ENCODE data around the gene TOM1L2. TPM values are rescaled to one million over a fixed set of nuclear protein-coding genes. Genes with fewer than 3 reads are reported as not detected.
A peak's percentile ranks its signal among the peaks of the same experiment; 100 is the strongest.

TOM1L2 gene
- total RNA-seq, 4 donors from 2014 or later = 55.7 to 97.1 (median 73.3) TPM

- H3K4me3 ChIP-seq = no peak overlapping the region
- no peak for ATAC-seq
- TF ChIP-seq CTCF (IDR thresholded peaks at IDR 0.05 in 4 of 5, conservative IDR thresholded peaks at IDR 0.05 in 1 of 5) (no peak), POLR2A (IDR thresholded peaks at IDR 0.05) (no peak)
- in situ Hi-C loops (cut with MboI; ENCODE audit: low sequenced_read_pairs in 4 of 4) (loop anchor here in 3 of 4 donors (10.0 to 25.0 kb wide), 2 partner anchors 105 to 183 kb away; partner anchors contain the start of genes RAI1 (in 3 of the 3), DRC3 (in 1 of the 3) and TOM1L2 (in 1 of the 3)), intact Hi-C loops (cut with DNase I; ENCODE audit: low total_unique reads) (no loop called here)
- H3K36me3 ChIP-seq = peaks cover 0 to 21% of the 10 kb centered on the region in 2 donors
- peaks cover 15 to 30% of the 10 kb centered on the region in 2 donors for H3K4me1 ChIP-seq
- H3K9me3 ChIP-seq = no peaks in the 10 kb centered on the region
- DNase-seq = no peak
- H3K27me3 ChIP-seq = no peaks in the 10 kb centered on the region
- no peak overlapping the region for H3K27ac ChIP-seq
Measured at GRCh38 chr17:17870247-17870646, 102.0 kb downstream of the TOM1L2 start.

- peaks cover 6 to 22% of the 10 kb centered on the region in 2 donors for H3K4me1 ChIP-seq
- H3K36me3 ChIP-seq = peaks cover 0 to 21% of the 10 kb centered on the region in 2 donors
- in situ Hi-C loops (cut with MboI; ENCODE audit: low sequenced_read_pairs in 4 of 4) = loop anchor here (10.0 to 25.0 kb wide), 3 partner anchors 64 to 194 kb away; partner anchors contain the start of gene RAI1 (in 3 of the 4)
- DNase-seq (no peak), ATAC-seq (peak in 1 of 2 donors; percentile 37)
- intact Hi-C loops (cut with DNase I; ENCODE audit: low total_unique reads) = no loop called here
- no peaks in the 10 kb centered on the region for H3K27me3 ChIP-seq
- H3K27ac ChIP-seq = peak overlapping the region; percentile 2 to 44 (median 18)
- no peaks in the 10 kb centered on the region for H3K9me3 ChIP-seq
- TF ChIP-seq POLR2A (IDR thresholded peaks at IDR 0.05) = no peak
- no peak for TF ChIP-seq CTCF (IDR thresholded peaks at IDR 0.05 in 4 of 5, conservative IDR thresholded peaks at IDR 0.05 in 1 of 5)
- H3K4me3 ChIP-seq = no peak overlapping the region
Measured at GRCh38 chr17:17868641-17869522, 103.3 kb downstream of the TOM1L2 start.

GRCh38 chr17:17866897-17867296 lies 105.3 kb downstream of the TOM1L2 start:
- Histone ChIP-seq H3K27me3 (no peaks in the 10 kb centered on the region), H3K36me3 (peaks cover 0 to 22% of the 10 kb centered on the region in 2 donors), H3K27ac (no peak overlapping the region), H3K9me3 (no peaks in the 10 kb centered on the region), H3K4me1 (peaks cover 0 to 15% of the 10 kb centered on the region in 2 donors), H3K4me3 (no peak overlapping the region)
- ATAC-seq (no peak), DNase-seq (no peak)
- TF ChIP-seq CTCF (IDR thresholded peaks at IDR 0.05 in 4 of 5, conservative IDR thresholded peaks at IDR 0.05 in 1 of 5) (no peak), POLR2A (IDR thresholded peaks at IDR 0.05) (no peak)
- intact Hi-C loops (cut with DNase I; ENCODE audit: low total_unique reads) (no loop called here), in situ Hi-C loops (cut with MboI; ENCODE audit: low sequenced_read_pairs in 4 of 4) (loop anchor here (10.0 to 25.0 kb wide), 3 partner anchors 62 to 192 kb away; partner anchors contain the start of gene RAI1 (in 3 of the 4))

- Histone ChIP-seq H3K4me3 (no peak overlapping the region), H3K27ac (no peak overlapping the region), H3K9me3 (no peaks in the 10 kb centered on the region), H3K36me3 (peaks cover 0 to 27% of the 10 kb centered on the region in 2 donors), H3K27me3 (no peaks in the 10 kb centered on the region), H3K4me1 (peaks cover 0 to 15% of the 10 kb centered on the region in 2 donors)
- intact Hi-C loops (cut with DNase I; ENCODE audit: low total_unique reads) = no loop called here
- no peak for DNase-seq
- no peak for ATAC-seq
- in situ Hi-C loops (cut with MboI; ENCODE audit: low sequenced_read_pairs in 4 of 4) = loop anchor here (10.0 to 25.0 kb wide), 3 partner anchors 62 to 192 kb away; partner anchors contain the start of gene RAI1 (in 3 of the 4)
- no peak for TF ChIP-seq CTCF (IDR thresholded peaks at IDR 0.05 in 4 of 5, conservative IDR thresholded peaks at IDR 0.05 in 1 of 5)
- TF ChIP-seq POLR2A (IDR thresholded peaks at IDR 0.05) = no peak
Measured at GRCh38 chr17:17866425-17866824, 105.8 kb downstream of the TOM1L2 start.
